ENCODE measurements around the gene ZEB2.

DNA sequence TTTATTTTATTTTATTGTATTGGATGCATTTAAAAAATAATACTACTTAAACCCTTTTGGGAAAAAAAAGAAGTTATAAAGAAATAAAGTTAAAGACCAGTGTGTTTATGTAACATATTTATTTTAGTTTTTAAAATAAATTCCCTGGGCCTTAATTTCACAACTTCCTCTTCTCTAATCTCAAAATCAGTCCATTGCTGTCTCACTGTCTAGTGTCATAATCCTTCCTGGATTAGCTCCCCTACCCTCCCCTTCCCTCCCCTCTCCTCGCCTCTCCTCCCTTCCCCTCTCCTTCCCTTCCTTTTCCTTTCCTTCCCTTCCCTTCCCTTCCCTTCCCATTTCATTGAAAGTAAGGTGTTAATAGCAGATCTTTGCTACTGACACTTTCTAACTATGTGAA is 40.3 kb upstream of the ZEB2 start:
- TF ChIP-seq POLR2A (IDR thresholded peaks at IDR 0.05; ENCODE audit: low read depth, low read length) (no peak), JUN (IDR thresholded peaks at IDR 0.05; ENCODE audit: borderline replicate concordance, insufficient read depth, insufficient read length, low read depth) (no peak)
- TF ChIP-seq, protein P1, sequence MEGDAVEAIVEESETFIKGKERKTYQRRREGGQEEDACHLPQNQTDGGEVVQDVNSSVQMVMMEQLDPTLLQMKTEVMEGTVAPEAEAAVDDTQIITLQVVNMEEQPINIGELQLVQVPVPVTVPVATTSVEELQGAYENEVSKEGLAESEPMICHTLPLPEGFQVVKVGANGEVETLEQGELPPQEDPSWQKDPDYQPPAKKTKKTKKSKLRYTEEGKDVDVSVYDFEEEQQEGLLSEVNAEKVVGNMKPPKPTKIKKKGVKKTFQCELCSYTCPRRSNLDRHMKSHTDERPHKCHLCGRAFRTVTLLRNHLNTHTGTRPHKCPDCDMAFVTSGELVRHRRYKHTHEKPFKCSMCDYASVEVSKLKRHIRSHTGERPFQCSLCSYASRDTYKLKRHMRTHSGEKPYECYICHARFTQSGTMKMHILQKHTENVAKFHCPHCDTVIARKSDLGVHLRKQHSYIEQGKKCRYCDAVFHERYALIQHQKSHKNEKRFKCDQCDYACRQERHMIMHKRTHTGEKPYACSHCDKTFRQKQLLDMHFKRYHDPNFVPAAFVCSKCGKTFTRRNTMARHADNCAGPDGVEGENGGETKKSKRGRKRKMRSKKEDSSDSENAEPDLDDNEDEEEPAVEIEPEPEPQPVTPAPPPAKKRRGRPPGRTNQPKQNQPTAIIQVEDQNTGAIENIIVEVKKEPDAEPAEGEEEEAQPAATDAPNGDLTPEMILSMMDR (IDR thresholded peaks at IDR 0.05; ENCODE audit: extremely low read depth in 1 of 2, insufficient read depth in 1 of 2, low read depth in 1 of 2, low read length in 2 of 2) = no peak

Data from endothelial cell of umbilical vein (primary cell).